Tibial artery (tissue), 4 donors: Measurements from ENCODE around the gene OPALIN.

Experiments
- DNase-seq, 2 donors: peaks; one replicate each; pipeline ENCODE4 v3.0.0-alpha.2; 2019
- H3K27ac ChIP-seq, 2 donors: fragments of 200-600 bp; sonication (generic) in 1 of 2; 1 replicate in 1 of 2; 2 replicates in 1 of 2; pipeline ENCODE4 v1.5.1; 2018 to 2019; ENCODE audit warnings: mild to moderate bottlenecking in 1 of 2
- H3K27me3 ChIP-seq, 2 donors: fragments of 200-600 bp; sonication (generic) in 1 of 2; one replicate each; pipeline versions ENCODE4 v1.5.1 to v1.6.0; 2016 to 2019
- H3K36me3 ChIP-seq, 3 donors: fragments of 200-600 bp; sonication (generic) in 2 of 3; one replicate each; pipeline ENCODE4 v1.5.1; 2016 to 2019; ENCODE audit warnings: mild to moderate bottlenecking in 2 of 3
- H3K4me1 ChIP-seq, 4 donors: fragments of 200-600 bp; sonication (generic) in 2 of 4; 1 replicate in 3 of 4; 2 replicates in 1 of 4; pipeline ENCODE4 v1.5.1; 2016 to 2019
- H3K4me3 ChIP-seq, 2 donors: fragments of 200-600 bp; sonication (generic) in 1 of 2; 1 replicate in 1 of 2; 2 replicates in 1 of 2; pipeline ENCODE4 v1.5.1; 2018 to 2019; ENCODE audit warnings: mild to moderate bottlenecking in 2 of 2
- H3K9me3 ChIP-seq, 3 donors: fragments of 200-600 bp; sonication (generic) in 1 of 3; one replicate each; pipeline ENCODE4 v1.5.1; 2016 to 2019
- CTCF ChIP-seq, 2 experiments: fragments of 200-600 bp in 1 of 2; fragments of 450-650 bp in 1 of 2; IDR thresholded peaks; one replicate each; pipeline ENCODE4 v1.5.1; 2017 to 2019; ENCODE audit warnings: antibody characterized with exemption in 2 of 2, mild to moderate bottlenecking in 1 of 2, moderate library complexity in 1 of 2
- intact Hi-C: fragments of 100-400 bp; cut with DNase I; formaldehyde crosslinking; loops from one replicate; pipeline ENCODE4 v1.15.0; 2023; ENCODE audit warnings: low total_unique reads

OPALIN gene

GRCh38 chr10:96297486-96297885 lies 61.3 kb downstream of the OPALIN start:
- H3K27me3 ChIP-seq: peaks cover 0 to 36% of the 10 kb centered on the region in 2 donors

GRCh38 chr10:96295475-96295874 lies 63.3 kb downstream of the OPALIN start:
- intact Hi-C loops: no loop called here
- H3K9me3 ChIP-seq: no peaks in the 10 kb centered on the region
- no peak overlapping the region for H3K27ac ChIP-seq
- no peaks in the 10 kb centered on the region for H3K4me1 ChIP-seq
- DNase-seq: no peak
- H3K36me3 ChIP-seq: no peaks in the 10 kb centered on the region
- H3K27me3 ChIP-seq: peaks cover 0 to 21% of the 10 kb centered on the region in 2 donors
- no peak overlapping the region for H3K4me3 ChIP-seq
- TF ChIP-seq CTCF (IDR thresholded peaks at IDR 0.05): no peak

More at GRCh38 chr10:96297486-96297885, 61.3 kb downstream of the OPALIN start:
- H3K27ac ChIP-seq: no peak overlapping the region
- H3K4me3 ChIP-seq: no peak overlapping the region
- no peak for TF ChIP-seq CTCF (IDR thresholded peaks at IDR 0.05)
- no peak for DNase-seq
- H3K9me3 ChIP-seq: no peaks in the 10 kb centered on the region
- intact Hi-C loops: no loop called here
- H3K4me1 ChIP-seq: no peaks in the 10 kb centered on the region
- H3K36me3 ChIP-seq: no peaks in the 10 kb centered on the region
